EL (cell line): ENCODE results near the gene KAT14.
"Not testable (repeated sequence)": the region's sequence is repeated elsewhere in the genome, so short reads cannot be mapped to it uniquely, and the experiment has no call there.

Experiments used
- DNase-seq: peaks from one replicate; pipeline ENCODE4 v3.0.0-alpha.2; 2016

KAT14 gene

DNA sequence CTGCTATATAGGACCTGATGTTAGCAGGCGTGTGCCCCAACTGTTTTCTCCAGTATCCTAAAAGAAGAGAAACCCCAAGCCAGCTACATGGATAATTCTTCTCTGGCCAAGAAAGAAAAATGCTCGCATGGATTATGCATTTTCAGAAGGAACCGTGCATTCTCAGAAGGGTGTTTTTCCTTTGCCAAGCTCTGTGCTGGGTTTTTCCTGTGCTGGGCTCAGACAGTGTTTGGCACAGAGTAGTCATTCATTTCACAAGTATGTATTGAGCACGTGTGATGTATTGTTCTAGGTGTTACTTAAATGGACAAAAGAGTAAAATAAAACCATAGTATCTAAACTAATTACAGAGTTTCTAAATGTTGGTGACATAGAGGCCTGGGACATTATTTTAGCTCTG is 88.0 kb downstream of the KAT14 start:
- no peak for DNase-seq

DNA sequence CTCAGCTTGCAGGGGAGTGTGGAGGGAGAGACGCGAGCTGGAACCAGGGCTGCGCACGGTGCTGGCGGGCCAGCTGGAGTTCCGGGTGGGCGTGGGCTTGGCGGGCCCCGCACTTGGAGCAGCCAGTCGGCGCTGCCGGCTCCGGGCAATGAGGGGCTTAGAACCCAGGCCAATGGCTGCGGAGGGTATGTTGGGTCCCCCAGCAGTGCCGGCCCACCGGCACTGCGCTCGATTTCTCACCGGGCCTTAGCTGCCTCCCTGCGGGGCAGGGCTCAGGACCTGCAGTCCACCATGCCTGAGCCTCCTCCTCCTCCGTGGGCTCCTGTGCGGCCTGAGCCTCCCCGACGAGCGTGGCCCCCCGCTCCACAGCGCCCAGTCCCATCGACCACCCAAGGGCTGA is 89.1 kb downstream of the KAT14 start:
- not testable (repeated sequence) for DNase-seq

DNA sequence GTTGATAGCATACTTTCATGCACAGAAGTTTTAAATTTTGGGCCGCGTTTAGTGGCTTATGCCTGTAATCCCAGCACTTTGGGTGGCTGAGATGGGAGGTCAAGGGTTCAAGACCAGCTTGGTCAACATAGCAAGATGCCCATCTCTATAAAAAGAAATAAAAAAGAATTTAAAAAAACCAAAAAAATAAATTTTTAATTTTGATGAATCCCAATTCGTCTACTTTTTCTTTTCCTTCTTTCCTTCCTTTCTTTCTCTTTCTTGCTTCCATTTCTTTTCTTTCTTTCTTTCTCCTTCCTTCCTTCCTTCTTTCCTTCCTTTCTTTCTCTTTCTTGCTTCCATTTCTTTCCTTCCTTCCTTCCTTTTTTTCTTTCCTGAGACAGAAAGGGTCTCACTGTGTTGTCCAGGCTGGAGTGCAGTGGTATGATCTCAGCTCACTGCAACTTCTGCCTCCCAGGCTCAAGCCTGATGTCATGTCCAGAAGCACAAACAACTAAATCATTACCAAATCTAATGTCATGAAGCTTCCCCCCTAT is 95.8 kb downstream of the KAT14 start:
- DNase-seq, result no peak
